GM12865 (cell line): ENCODE data around the gene DGKI.

ENCODE experiments used
- DNase-seq: peaks from one replicate; pipeline ENCODE4 v3.0.0; 2010; ENCODE audit warnings: low read depth
- H3K4me3 ChIP-seq: 2 replicates; pipeline ENCODE4 v1.5.1; 2011; ENCODE audit warnings: mild to moderate bottlenecking, low read depth, low read length, control low read depth
- CTCF ChIP-seq: IDR thresholded peaks from 2 replicates; pipeline ENCODE4 v1.5.1; 2011; ENCODE audit warnings: low read length, control low read depth, low read depth, inconsistent platforms; ENCODE audit not compliant: insufficient read depth; ENCODE audit errors: missing control alignments

Gene DGKI

GRCh38 chr7:137772316-137772715 is 74.5 kb downstream of the DGKI start:
- H3K4me3 ChIP-seq: no peak overlapping the region
- TF ChIP-seq CTCF: no peak
- no peak for DNase-seq

- no peak for DNase-seq
- no peak overlapping the region for H3K4me3 ChIP-seq
- TF ChIP-seq CTCF: no peak
Measured at GRCh38 chr7:137771679-137772078, 75.1 kb downstream of the DGKI start.

- no peak overlapping the region for H3K4me3 ChIP-seq
- no peak for TF ChIP-seq CTCF
- DNase-seq: no peak
Measured at GRCh38 chr7:137771273-137771672, 75.5 kb downstream of the DGKI start.

GRCh38 chr7:137768366-137768765 is 78.4 kb downstream of the DGKI start:
- TF ChIP-seq CTCF: no peak
- H3K4me3 ChIP-seq: no peak overlapping the region
- no peak for DNase-seq

GRCh38 chr7:137762334-137762733 is 84.4 kb downstream of the DGKI start:
- no peak for TF ChIP-seq CTCF
- H3K4me3 ChIP-seq: no peak overlapping the region
- no peak for DNase-seq

GRCh38 chr7:137760111-137760510 is 86.7 kb downstream of the DGKI start:
- DNase-seq: no peak
- H3K4me3 ChIP-seq: no peak overlapping the region
- no peak for TF ChIP-seq CTCF

- no peak for DNase-seq
- no peak overlapping the region for H3K4me3 ChIP-seq
- TF ChIP-seq CTCF: no peak
Measured at GRCh38 chr7:137757146-137757925, 89.4 kb downstream of the DGKI start.
